Hepatic stellate cell (primary cell): ENCODE data around the gene PI4KA.
"Not testable (repeated sequence)": the region's sequence is repeated elsewhere in the genome, so short reads cannot be mapped to it uniquely, and the experiment has no call there.

ENCODE experiments used
- DNase-seq: peaks from one replicate; pipeline ENCODE4 v3.0.0; 2011; ENCODE audit warnings: low spot score

PI4KA gene

DNA sequence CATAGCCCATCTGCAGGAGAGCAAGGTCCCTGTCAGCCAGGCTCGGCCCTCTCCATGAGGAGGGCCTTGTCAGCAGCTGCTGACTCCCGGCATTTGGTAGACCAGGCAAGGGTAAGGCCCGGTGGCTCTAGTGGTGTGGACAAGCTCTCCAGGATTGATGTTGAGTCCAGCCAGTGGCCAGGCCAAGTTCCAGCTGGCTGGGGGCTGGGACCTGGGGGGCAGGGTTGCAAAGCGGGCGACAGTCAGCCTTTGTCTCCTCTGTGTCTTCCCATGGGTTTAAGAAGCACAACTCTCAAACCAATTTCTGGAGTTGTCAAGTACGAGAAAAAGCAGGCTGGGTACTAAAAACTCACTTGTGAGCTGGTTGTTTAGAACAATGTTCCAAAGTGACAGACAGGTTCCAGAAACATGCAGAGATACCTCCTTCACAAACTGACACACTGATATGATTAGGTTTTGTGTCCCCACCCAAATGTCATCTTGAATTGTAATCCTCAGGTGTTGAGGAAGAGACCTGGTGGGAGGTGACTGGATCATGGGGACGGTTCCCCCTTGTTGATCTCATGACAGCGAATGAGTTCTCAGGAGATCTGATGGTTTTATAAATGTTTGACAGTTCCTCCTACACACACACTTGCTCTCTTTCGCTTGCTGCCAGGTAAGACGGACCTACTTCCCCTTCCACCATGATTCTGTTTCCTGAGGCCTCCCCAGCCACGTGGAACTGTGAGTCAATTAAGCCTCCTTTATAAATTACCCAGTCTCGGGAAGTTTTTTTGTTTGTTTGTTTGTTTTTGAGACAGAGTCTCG is 137.0 kb downstream of the PI4KA start:
- DNase-seq: no peak

DNA sequence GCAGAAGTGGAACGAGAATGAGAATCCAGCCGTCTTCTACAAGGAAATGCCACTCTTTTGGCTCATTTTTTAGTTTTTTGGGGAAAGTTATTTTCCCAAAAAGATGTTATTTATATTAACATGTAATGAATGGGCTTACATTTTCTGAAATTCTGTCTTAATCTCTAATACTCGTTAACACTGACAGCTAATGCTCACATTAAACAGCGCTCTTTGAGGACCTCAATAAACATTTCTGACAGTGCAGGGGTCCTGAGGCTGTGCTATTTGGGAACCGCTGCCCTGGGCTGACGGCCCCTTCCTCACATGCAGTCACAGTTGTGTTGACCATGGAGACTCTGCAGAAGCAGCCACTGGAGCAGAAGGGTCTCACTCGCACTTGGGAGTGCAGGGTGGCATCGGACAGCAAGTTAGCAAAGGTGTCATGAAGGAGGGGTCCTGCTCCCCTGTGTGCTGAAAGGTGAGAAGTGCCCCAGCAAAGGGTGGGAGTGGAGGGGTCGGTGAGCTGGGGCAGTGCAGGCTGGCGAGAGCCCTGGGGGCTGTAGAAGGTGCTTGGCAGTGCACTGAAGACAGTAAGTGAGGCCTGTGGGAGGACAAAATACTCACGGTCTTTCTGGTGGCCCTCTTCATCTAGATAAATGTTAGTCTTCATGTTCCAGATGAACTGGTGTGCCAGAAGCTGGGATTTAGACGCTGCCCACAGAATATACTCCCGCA is 137.8 kb downstream of the PI4KA start:
- DNase-seq: no peak

DNA sequence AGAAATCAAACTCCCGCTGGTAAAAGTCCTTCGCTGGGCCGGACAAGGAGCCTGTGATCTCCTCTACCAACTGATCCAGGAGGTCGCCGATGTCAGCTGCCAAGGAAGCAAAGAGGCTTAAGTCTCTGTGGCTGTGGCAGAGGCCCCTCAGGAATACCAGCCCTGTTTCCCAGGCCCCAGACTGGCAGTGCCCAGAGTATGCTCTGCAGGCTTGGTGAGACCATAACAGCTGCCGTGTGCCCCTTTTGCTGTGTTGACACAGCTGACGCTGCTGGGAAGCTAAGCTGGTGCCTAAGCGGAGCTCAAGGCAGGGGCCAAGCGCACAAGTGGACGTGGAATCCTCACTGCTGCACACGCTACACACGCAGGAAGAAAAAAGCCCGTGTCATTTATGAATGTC is 139.9 kb downstream of the PI4KA start:
- DNase-seq: not testable (repeated sequence)

DNA sequence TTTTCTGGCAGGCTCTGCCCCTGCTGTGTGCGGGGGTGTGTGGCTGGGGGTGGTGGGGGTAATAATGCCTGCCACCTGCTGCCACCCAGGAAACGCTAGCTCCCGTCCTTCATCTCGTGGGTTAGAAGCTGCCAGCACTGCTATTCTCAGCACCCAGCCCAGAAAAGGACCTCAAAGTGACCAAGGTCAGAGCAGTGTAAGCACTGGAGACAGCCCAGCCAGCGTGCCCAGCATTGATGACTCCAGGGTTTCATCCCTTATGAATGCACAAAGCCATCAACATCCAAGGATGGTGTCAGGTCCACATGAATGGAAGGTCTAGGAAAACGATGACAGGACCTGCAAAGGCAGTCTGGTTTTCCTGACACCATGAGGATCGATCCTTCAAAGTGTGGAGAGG is 140.6 kb downstream of the PI4KA start:
- not testable (repeated sequence) for DNase-seq

DNA sequence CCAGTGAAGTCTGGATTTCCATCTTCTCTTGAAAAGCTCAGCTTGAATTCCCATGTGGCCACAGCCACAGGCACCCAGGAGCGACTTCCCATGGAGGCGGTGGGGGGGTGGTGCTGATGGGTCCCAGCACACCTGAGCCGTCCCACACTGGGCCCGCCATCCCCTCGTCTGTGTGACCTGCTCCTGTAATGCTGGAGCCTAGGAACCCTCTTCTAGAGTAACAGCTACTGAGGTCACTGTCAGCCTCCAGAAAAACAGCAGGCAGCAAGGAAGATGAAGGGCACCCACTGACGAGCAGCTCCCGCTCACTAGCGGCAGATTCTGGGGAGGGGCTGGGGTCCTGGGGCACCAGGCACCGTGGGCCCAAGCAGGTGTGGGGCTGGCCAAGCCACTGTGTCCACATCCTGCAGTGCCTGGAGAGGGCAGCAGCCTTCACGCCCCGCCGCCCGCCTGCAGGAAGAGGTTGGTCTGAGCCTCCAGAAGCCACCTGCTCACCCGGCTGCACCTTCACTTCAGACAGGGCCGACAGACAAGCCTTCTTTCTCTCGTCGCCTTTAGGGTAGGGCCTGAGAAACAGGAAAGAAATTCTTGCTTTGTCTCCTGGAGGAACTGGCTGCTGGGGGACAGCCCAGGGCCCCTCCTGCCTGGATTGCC is 141.3 kb downstream of the PI4KA start:
- DNase-seq: not testable (repeated sequence)

DNA sequence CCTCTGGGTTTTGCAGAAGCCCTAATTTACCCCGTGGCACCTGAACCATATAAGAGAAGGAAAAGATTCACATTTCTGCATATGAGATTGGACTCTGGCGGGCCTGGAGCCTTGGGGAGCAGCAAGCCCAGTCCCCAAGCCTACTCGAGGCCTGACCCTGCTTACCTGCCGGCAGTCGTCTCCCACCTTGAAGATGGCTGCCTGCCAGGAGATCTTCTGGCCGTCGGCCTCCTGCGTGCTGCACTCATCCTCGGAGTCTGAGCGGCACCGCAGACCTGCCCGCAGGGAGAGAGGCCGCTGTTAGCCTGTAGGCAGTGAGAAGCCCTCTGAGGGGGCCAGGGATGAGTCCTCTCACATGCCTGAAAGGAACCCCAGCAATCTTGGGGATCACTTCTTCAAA is 145.5 kb downstream of the PI4KA start:
- not testable (repeated sequence) for DNase-seq

DNA sequence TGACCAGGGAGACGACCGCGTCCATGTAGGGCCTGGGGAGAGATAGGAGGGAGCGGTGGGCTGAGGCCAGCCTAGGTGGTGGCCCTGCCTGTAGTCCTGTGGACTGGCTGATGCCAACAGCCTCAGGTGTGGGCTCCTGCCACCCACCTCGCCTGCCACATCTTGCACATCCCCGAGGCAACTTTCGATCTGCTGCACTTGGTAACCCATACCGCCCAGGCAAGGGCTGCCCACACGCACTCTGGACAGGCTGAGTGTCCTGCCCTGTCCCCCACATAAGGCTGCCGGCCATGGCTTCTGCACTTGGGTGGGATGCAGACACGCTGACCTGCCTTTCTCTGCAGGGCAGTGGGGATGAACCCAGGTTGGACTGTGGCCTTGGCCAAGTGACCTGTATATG is 148.6 kb downstream of the PI4KA start:
- not testable (repeated sequence) for DNase-seq

DNA sequence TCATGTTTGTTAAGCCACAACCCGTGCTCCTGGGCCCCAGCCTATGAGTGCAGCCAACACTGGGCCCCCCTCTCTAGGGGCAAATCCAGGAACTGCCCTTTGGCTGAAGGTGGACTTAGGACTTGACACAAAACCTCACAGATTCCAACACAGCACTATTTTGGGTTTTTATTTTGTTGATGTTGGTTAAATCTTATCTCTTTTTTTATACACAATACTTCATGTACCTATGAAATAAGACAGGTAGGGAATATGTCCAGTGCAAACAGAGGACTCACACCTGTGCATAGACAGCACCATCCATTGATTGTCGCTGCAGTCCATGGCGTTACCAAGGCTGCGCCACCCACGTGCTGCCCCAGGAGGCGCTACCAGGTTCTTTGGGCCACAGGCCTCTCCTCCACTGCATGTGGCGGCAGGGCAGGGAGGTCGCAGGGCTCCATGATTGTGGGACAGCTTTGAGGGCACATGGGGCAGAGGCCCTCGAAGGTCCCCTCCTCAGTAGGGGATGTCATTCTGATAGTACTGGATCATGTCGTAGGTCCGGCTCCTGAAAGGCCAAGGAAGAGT is 151.0 kb downstream of the PI4KA start:
- not testable (repeated sequence) for DNase-seq

DNA sequence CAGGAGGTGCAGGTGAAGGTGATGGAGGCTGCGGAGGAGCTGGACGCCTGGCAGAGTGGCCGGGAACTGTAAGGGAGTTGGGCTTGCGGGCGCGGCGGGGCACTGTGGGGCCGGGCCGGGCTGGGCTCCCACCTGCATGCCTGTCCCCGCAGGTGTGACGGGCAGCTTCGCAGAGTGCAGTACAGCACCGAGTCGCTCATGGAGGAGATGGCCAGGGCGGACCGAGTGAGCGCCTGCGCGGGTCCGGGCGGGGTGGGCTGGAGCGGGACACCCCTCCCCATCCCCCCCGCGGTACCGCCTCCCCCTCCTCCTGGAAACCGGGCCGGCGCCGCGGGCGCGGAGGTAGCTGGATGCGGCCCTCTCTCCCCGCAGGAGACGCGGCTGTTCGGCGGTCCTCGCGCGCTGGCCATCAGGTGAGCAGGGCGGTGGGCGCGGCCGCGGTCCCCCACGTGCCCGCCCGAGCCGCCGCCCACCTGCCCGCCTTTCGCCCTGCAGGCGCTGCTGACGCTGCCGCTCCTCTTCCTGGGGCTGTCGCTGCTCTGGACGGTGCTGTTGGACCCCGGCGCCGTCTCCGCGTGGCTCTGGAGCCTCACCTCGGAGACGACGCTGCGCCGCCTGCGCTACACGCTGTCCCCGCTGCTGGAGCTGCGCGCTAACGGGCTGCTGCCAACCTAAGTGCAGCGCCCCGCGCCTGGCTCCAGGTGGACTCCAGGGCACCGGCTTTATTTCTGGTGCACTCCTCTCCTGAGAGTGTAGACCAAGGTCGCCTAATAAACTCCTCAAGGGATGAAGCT is 154.6 kb downstream of the PI4KA start:
- DNase-seq: not testable (repeated sequence)

DNA sequence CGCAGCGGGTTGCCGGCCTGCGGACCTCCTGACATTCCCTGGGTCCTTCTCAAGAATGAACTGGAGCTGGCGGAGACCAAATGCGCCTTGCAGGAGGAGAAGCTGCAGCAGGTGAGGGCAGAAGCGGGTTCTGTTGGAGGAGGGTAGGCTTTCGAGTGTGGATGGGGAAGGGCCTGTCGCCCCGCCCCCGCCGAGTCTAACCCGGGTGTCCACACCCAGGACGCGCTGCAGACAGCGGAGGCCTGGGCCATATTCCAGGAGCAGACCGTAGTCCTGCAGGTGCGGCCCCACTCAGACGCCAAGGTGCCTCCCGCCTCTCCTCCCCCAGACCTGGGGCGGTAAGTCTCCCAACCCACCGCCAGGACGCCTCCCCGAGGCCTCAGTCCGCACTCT is 155.2 kb downstream of the PI4KA start:
- not testable (repeated sequence) for DNase-seq

DNA sequence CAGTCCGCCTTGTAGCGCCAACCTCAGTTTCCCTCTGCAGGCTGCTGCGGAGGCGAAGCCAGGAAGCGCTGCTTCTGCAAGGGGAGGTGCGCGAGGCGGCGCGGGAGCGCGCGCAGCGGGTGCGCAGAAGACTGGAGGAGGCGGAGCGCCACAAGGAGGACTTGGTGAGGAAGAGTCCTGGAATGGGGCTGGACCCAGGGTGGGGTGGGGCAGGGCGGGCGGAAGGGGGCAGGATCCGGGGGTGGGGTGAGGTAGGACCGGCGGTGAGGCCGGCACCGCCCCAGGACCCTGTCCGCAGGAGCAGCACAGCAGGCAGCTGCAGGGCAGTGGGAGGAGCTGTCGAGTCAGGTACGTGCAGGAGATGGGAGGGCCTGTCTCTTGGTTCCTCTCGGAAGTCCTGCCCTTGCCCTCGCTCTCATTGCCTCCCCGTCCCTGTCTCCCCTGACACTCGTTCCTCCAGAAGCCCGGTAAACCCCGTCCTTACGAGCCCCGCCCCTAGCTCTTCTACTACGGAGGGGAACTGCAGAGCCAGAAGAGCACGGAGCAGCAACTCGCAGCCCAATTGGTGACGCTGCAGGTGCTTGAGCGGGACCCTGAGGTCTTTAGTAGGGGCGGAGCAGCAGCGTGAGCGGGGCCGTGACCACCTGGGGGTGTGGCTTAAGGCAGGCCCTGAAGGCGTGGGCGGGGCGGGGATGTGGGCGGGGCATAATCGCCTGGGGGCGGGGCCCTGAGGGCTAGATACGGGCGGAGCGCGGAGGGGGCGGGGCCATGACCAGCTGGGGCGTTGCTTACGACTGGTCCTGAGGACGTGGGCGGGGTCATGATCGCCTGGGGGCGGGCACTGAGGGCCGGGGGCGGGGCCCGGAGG is 155.8 kb downstream of the PI4KA start:
- DNase-seq: peak; percentile 83

DNA sequence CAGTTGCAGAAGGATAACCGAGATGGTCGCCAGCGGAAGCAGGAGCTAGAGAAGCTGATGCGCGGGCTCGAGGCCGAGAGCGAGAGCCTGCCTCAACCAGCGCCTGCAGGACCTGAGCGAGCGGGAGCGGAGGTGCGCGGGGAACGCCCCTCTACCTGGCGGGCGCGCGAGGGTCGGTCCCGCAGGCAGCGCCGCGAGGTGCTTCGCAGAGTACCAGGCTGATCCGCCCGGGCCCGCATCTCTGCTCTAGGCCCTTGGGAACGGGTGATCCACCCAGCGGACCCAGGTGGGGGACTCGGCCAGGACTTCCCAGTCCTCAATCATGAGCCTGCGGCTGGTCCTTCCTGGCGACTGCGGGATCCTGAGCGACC is 156.5 kb downstream of the PI4KA start:
- not testable (repeated sequence) for DNase-seq

DNA sequence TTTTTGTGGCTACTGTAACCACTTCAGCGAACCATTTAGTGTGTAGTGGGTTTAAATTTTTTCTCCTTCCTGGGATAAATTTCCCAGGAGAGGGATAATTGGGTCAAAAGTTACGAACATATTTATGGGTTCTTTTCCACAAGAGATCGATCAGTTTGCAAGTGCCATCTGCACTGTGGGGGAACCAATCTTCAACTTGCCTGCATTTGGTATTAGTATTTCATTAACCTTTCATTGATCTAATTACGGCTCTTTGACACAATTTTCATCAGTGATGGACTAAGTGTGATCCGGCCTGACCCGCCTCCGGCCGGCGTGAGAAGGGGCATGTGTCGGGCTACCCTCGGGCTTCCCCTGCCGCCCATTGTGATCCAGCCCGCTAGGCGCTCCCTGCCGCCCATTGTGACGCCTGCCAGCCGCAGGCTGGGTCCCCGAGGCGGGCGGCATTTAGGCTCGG is 156.9 kb downstream of the PI4KA start:
- not testable (repeated sequence) for DNase-seq

DNA sequence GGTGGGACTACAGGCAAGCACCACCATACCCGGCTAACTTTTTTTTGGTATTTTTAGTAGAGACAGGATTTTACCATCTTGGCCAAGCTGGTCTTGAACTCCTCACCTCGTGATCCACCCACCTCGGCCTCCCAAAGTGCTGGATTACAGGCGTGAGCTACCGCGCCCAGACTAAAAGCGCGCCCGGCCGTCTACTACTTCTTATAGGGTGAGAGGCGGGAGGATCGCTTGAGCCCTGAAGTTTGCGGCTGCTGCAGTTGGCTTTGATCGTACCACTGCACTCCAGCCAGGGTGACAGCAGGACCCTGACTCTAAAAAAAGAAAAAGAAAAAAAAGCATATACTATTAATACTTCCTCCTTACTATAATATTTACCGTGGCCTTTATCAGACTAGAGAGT is 158.3 kb downstream of the PI4KA start:
- not testable (repeated sequence) for DNase-seq

DNA sequence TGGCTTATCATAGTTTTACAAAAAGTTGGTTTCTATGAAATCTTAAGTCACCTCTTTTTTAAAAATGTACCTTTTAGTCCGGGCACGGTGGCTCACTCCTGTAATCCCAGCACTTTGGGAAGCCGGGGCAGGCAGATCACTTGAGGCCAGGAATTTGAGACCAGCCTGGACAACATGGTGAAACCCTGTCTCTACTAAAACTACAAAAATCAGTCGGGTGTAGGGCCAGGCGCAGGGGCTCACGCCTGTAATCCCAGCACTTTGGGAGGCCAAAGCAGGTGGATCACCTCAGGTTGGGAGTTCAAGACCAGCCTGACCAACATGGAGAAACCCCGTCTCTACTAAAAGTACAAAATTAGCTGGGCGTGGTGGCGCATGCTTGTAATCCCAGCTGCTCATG is 158.8 kb downstream of the PI4KA start:
- DNase-seq: not testable (repeated sequence)

DNA sequence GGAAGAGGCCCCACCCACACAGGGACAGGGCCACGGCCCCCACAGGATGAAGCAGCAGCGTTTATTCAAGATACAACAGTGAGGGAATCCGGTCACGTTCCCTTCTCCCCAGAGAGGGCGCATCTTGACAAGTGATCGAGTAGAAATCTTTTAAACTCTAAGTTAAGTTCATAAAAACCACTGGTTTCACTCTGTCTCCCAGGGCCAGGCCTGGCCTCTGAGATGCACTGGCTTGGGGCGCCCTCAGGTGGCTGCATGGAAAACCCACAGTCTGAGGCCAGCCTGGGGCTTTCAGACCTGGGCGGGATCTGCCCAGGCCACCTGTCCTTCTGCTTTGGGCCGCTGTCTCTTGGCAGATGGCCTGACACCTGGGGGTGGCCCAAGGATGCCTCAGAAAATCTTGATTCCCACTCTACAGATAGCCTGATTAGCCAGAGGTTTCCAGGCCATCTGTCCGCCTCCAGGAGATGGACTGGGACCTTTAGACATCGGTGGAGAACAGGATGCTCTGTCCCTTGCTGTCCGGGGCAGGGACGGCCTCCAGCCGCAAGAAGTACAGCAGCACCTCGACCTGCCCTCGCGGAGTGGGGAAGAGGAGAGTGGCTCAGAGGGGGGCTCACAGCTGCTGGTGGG is 161.0 kb downstream of the PI4KA start:
- DNase-seq: peak; percentile 68

DNA sequence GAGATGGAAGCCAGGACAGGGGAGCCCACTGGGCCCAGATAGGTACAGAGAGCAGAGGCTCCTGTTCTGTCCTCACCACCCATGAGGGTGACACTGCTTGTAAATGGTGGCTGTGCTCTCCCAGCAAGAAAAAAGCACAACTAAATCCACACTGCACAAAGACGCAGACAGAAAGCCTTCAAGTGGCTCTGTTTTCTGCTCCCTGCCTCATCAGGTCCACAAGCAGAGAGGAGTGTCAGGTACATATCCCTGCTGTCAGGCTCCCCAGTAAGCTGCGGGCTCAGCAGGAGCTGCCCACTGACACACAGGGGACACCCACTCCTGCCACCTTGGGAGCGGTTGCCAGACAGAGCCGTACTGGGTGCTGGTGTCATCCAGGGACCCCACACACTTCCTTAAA is 162.6 kb downstream of the PI4KA start:
- not testable (repeated sequence) for DNase-seq

DNA sequence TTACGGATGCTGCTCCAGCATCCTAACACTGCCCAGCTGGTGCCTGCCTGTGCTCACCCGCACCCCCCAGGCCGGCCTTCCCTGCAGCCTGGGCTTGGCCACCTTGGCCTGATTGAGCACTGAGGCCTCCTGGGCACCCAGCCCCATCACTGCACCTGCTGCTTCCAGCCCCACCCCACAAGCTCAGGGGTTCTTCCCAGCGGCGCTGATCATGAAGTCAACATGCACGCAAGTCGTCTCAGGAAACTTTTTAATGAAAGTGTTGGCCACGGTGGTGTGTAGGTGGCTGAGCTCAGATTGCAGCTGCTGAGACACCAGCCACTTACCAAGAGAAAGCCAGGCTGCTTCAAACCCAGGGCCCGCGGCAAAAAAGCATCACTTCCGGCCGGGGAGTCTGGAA is 163.4 kb downstream of the PI4KA start:
- DNase-seq: not testable (repeated sequence)

DNA sequence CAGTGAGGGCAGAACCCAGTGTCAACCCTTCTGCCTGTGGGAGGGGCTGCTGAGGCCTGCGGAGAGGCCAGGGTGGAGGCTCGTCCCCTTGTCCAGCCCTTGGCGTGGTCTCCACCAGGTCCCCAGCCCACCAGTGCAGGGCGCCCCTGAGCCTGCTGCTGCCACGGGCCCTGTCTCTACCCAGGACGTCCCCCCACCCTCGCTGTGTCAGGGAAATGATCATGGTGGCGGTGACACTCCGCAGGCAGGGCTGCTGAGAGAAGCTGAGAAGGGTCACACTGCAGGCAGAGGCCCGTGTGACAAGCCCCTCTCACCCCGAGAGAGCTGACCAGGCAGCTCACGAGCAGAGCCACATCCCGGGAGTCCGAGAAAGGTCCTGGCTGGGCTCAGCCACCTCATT is 164.4 kb downstream of the PI4KA start:
- DNase-seq: not testable (repeated sequence)

DNA sequence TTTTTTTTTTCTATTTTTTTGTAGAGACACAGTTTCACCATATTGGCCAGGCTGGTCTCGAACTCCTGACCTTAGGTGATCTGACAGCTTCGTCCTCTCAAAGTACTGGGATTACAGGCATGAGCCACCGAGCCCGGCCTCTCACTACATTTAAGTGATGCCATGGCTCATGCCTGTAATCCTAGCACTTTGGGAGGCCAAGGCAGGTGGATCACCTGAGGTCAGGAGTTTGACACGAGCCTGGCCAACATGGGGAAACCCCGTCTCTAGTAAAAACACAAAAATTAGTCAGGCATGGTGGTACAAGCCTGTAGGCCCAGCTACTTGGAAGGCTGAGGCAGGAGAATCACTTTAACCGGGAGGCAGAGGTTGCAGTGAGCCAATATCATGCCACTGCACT is 165.7 kb downstream of the PI4KA start:
- DNase-seq: not testable (repeated sequence)
